ENCODE data around the gene RNFT2.

Gene RNFT2

GRCh38 chr12:116713527-116713926, 24.6 kb upstream of the RNFT2 start:
- Histone ChIP-seq H3K27ac (ENCODE audit: extremely low read depth, low read depth, low read length) (no peak overlapping the region), H3K4me1 (ENCODE audit: control insufficient read depth, insufficient read depth, low read length) (peaks cover 37% of the 10 kb centered on the region), H3K36me3 (ENCODE audit: control insufficient read depth in 2 of 2, insufficient read depth in 1 of 2, low read length in 2 of 2) (peaks cover 0 to 11% of the 10 kb centered on the region in 2 experiments; a peak in 1 of 3 replicates), H3K9me3 (ENCODE audit: control insufficient read depth, insufficient read depth, low read depth, low read length) (no peaks in the 10 kb centered on the region), H3K4me3 (ENCODE audit: low read depth, low read length) (no peak overlapping the region)
- ChIA-PET POLR2A (no interaction called here), CTCF (interaction anchor here (0.8 to 1.1 kb wide), 2 partner anchors 10 to 13 kb away, joined by 3 read pairs; no protein-coding TSS in a partner anchor)
- TF ChIP-seq ZBTB44 (tag by site-specific recombination; IDR thresholded peaks at IDR 0.05) (peak; percentile 47; the same call in 1 of the 2 replicates), ZBTB11 (tag by site-specific recombination; conservative IDR thresholded peaks at IDR 0.05; ENCODE audit: low read depth) (no peak)

- no peaks in the 10 kb centered on the region for H3K9me3 ChIP-seq (ENCODE audit: control insufficient read depth, insufficient read depth, low read depth, low read length)
- H3K4me3 ChIP-seq (ENCODE audit: low read depth, low read length): no peak overlapping the region
- CTCF ChIA-PET: interaction anchor here (0.8 to 1.1 kb wide), 2 partner anchors 11 to 13 kb away, joined by 3 read pairs; no protein-coding TSS in a partner anchor
- H3K36me3 ChIP-seq (ENCODE audit: control insufficient read depth in 2 of 2, insufficient read depth in 1 of 2, low read length in 2 of 2): peaks cover 0 to 11% of the 10 kb centered on the region in 2 experiments; a peak in 1 of 3 replicates
- peak; percentile 12; the same call in 1 of the 2 replicates for TF ChIP-seq ZNF580 (tag by site-specific recombination; IDR thresholded peaks at IDR 0.05)
- no peak for TF ChIP-seq ZNF140 (tag by site-specific recombination; IDR thresholded peaks at IDR 0.05)
- TF ChIP-seq SALL2 (tag by site-specific recombination; IDR thresholded peaks at IDR 0.05; ENCODE audit: borderline replicate concordance): no peak
- TF ChIP-seq ZBTB44 (tag by site-specific recombination; IDR thresholded peaks at IDR 0.05): peak; percentile 51
- peak; percentile 75 for TF ChIP-seq ZNF449 (tag by site-specific recombination; IDR thresholded peaks at IDR 0.05)
- TF ChIP-seq ZIC2 (tag by site-specific recombination; IDR thresholded peaks at IDR 0.05): peak; percentile 72
- TF ChIP-seq ZNF423 (tag by site-specific recombination; IDR thresholded peaks at IDR 0.05): 0 out of 2 replicates have a peak, but pooled peaks have one; percentile 38
- no peak overlapping the region for H3K27ac ChIP-seq (ENCODE audit: extremely low read depth, low read depth, low read length)
- POLR2A ChIA-PET: no interaction called here
- peaks cover 35% of the 10 kb centered on the region for H3K4me1 ChIP-seq (ENCODE audit: control insufficient read depth, insufficient read depth, low read length)
Observed at GRCh38 chr12:116714175-116714574, 23.9 kb upstream of the RNFT2 start.
